Stimulated activated CD8-positive, alpha-beta memory T cell treated with anti-CD3 and anti-CD28 coated beads, Interleukin-12 subunit alpha, Interleukin-12 subunit beta, amount 100 ng/mL, for 24 hours (primary cell): Measurements from ENCODE around the gene DNAH1.

Source experiments
- DNase-seq: peaks from one replicate; pipeline ENCODE4 v3.0.0-alpha.2; 2020; ENCODE audit errors: extremely low read depth

DNAH1 gene

DNA sequence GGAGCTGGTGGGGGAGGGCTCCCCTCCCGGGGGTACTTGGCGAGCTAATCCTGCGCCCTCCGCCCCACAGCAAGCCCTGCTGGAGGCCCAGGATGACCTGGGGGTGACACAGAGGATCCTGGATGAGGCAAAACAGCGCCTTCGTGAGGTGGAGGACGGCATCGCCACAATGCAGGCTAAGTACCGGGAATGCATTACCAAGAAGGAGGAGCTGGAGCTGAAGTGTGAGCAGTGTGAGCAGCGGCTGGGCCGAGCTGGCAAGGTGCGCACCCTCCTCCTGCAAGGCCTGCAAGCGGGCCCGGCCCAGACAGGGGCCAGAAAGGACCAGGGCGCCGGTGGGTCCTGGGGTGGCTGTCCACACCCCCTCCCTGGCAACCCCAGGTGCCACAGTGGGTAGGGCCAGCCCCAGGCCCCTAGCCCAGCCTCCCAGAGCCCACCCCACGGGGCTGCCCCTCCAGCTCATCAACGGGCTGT, 72.3 kb downstream of the DNAH1 start:
- no peak for DNase-seq

DNA sequence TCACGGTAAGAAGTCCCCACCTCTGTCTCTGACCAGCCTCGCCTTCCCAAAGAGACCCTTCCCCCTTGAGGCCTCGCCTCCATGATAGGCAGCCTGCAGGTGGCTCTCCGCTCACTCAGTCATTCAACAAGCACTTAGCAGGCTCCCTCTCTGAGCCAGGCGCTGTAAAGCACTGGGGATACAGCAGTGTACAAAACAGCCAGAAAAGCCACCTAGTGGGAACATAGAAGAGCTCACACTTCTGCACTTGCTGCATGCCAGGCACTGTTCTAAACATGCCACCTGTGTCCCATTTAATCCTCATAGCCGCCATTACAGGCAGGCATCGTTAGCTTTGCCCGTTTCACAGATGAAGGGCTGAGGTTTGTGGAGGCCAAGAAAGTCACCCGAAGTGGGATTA, 72.8 kb downstream of the DNAH1 start:
- DNase-seq, result no peak

DNA sequence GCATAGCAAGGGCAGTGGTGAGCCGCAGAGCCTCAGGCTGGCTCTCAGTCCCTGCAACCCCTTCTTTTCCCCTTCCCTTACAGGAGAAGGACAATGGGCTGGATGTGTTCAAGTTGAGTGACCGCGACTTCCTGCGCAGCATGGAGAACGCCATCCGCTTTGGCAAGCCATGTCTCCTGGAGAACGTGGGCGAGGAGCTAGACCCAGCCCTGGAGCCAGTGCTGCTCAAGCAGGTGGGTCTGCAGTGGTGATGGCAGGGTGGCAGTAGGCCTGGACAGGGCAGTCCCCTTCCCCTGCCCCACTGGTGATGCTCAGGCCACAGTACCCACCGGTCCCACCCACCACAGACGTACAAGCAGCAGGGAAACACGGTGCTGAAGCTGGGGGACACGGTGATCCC, 75.0 kb downstream of the DNAH1 start:
- DNase-seq, result no peak

DNA sequence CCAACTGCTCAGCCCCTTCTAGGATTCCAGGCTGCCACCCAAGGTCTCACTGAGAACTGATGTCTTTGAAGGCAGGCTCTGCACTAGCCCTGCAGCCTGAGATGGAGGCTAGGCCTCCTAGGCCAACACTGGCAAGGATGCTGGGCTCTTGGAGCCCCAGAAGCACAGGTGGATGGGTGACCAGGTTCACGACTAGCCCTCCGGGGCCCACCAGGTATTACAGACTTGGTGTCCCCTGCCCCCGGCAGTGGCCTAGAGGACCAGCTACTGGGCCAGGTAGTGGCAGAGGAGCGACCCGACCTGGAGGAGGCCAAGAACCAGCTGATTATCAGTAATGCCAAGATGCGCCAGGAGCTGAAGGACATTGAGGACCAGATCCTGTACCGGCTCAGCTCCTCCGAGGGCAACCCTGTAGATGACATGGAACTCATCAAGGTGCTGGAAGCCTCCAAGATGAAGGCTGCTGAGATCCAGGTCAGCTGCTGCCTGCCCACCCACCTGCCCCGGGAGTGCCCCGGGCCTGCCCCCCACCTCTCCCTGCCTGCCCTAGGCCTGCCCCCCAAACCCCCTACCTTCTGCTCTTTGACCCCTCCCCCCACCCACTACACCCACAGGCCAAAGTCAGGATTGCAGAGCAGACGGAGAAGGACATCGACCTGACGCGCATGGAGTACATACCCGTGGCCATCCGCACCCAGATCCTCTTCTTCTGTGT, 76.3 kb downstream of the DNAH1 start:
- DNase-seq, result no peak

DNA sequence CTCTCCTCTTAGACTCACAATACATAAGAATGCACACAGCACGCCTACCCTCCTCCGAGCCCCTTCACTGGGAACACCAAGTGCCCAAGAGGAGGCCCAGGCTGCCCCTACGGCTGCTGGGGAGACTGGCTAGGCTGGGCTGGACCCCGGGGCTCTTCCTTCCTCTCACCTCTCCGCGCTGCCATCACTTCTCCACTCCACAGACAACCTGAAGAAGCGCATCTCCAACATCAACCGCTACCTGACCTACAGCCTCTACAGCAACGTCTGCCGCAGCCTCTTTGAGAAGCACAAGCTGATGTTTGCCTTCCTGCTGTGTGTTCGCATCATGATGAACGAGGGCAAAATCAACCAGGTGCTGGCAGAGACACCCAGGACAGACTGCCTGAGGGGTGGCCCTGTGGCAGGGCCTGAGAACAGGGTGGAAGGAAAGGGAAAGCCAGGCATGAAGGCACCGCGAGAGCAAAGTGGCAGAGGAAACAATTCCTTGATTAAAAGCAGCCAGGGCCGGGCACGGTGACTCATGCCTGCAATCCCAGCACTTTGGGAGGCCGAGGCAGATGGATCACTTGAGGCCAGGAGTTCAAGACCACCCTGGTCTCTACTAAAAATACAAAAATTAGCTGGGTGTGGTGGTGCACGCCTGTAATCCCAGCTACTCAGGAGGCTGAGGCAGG, 77.2 kb downstream of the DNAH1 start:
- DNase-seq, result no peak

DNA sequence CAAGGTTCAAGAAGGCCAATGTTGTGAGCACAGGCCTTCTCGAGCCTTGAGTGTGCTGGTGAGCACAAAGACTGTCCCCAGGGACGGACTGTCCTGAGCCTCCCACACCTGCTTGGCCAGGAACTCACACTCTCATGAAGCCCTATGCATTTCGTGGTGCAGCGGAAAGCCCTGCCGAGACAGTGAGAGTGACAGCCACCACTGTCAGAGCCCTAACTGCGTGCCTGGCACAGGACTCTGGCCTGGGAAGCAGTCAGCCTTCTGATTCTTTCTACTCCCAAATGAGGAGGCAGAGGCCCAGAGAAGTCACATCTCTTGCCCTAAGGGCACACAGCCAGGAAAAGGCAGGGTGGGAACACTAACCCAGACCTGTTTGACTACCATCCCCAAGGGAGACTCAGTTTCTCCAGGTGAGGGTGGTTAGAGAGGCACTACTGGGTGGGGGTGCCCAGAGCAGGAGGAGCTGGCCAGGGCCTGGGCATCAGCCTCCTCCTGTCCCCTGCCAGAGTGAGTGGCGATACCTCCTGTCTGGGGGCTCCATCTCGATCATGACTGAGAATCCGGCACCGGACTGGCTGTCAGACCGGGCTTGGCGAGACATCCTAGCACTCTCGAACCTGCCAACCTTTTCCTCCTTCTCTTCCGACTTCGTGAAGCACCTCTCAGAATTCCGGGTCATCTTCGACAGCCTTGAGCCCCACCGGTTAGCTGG, 78.0 kb downstream of the DNAH1 start:
- DNase-seq, result no peak

DNA sequence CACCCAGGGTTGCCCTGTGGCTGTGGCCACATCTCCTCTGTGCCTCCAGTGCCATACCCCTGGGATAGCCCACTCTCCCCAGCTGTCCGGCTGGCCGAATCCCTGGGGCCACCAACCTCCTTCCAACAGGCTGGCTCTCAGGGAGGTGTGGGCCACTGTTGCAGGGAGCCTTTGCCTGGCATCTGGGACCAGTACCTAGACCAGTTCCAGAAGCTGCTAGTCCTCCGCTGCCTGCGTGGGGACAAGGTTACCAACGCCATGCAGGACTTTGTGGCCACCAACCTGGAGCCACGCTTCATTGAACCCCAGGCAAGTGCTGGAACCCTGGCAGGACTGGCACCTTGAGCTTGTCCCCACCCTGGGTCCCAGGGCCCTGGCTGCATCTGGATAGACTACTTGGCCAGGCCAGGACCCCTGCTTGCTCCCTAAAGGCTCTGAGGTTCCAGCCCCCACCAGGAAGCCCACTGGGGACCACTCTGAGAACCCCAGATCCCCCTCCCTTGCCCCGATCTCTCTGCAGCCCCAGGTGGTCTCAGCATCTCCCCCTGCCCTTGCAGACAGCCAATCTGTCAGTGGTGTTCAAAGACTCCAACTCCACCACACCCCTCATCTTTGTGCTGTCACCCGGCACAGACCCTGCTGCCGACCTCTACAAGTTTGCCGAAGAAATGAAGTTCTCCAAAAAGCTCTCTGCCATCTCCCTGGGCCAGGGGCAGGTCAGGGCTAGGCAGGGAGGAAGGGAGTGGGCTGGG, 78.8 kb downstream of the DNAH1 start:
- no peak for DNase-seq

DNA sequence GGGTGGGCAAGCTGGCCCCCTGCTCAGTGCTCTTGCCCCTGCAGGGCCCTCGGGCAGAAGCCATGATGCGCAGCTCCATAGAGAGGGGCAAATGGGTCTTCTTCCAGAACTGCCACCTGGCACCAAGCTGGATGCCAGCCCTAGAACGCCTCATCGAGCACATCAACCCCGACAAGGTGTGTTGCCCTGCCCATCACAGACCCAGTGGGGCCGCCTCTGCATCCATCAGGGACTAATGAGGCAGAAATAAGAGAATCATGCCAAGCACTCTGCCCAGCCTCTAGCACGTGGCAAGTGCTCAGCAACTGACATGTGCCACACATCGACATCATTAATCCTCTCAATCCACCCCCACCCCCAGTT, 79.4 kb downstream of the DNAH1 start:
- DNase-seq, result no peak

DNA sequence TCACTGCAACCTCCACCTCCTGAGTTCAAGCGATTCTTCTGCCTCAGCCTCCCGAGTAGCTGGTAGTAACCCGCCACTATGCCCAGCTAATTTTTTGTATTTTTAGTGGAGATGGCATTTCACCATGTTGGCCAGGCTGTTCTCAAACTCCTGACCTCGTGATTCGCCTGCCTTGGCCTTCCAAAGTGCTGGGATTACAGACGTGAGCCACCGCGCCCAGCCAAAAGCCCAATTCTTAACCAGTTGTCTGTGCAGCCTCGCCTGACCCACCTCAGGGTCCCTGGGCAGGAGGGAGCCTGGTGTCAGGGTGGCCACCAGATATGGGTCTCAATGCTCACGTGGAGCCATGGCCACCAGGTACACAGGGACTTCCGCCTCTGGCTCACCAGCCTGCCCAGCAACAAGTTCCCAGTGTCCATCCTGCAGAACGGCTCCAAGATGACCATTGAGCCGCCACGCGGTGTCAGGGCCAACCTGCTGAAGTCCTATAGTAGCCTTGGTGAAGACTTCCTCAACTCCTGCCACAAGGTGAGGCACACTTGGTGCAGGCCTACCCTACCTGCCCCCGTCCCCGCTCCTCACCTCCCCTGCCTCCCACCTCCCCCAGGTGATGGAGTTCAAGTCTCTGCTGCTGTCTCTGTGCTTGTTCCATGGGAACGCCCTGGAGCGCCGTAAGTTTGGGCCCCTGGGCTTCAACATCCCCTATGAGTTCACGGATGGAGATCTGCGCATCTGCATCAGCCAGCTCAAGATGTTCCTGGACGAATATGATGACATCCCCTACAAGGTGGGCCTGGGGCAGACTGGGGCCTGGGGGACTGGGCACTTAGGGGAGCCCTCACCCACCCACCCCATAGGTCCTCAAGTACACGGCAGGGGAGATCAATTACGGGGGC, 80.1 kb downstream of the DNAH1 start:
- DNase-seq, result no peak

DNA sequence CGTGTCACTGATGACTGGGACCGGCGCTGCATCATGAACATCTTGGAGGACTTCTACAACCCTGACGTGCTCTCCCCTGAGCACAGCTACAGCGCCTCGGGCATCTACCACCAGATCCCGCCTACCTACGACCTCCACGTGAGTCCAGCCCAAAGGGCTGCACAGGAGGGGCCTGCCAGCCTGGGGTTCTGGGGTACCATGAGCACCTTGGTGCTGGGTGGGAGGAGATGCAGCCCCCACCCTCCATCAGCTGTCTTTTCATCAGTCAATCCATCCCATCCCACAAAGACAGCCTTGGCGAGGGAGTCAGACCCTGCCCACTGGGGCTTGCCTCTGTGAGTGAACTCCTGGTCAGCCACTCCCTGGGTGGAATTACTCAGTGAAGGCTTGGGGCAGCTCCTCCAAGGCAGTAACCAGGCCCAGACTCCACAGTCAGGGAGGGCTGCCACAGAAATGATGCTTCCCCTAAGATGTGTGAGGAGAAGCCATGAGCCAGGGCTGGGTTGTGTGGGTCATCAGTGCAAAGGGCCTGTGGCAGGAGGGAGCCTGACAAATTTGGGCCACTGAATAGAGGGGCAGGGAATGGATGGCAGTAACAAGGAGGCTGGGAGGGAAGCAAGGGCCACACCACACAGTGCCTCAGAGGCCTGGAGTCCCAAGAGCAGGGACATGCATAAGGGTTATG, 80.9 kb downstream of the DNAH1 start:
- no peak for DNase-seq

DNA sequence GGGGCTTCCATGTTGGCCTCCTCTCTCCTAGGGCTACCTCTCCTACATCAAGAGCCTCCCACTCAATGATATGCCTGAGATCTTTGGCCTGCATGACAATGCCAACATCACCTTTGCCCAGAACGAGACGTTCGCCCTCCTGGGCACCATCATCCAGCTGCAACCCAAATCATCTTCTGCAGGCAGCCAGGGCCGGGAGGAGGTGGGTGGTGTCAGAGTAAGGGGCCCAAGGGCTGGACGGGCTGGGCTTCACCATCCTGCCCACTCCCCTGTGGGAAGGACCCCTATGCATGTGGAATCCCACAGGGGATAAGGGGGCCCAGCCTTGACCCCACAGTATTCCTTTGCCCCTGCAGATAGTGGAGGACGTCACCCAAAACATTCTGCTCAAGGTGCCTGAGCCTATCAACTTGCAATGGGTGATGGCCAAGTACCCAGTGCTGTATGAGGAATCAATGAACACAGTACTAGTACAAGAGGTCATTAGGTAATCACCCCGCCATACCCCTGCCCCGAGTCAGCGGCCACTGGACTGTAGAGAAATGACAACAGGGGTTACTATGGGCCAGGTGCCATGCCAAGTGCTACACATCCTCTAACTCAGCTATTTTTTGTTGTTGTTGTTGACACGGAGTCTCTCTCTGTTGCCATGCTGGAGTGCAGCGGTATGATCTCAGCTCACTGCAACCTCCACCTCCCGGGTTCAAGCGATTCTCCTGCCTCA, 81.7 kb downstream of the DNAH1 start:
- DNase-seq, result no peak

DNA sequence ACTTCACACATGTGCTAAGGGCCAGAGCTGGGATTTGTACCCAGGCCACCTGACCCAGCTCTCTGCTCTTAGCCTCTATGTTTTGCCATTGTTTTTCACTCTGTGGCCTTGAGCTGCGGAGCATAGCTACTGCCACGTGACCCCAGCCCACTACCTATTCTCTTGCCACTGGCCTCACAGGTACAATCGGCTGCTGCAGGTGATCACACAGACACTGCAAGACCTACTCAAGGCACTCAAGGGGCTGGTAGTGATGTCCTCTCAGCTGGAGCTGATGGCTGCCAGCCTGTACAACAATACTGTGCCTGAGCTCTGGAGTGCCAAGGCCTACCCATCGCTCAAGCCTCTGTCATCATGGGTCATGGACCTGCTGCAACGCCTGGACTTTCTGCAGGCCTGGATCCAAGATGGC, 82.6 kb downstream of the DNAH1 start:
- no peak for DNase-seq

DNA sequence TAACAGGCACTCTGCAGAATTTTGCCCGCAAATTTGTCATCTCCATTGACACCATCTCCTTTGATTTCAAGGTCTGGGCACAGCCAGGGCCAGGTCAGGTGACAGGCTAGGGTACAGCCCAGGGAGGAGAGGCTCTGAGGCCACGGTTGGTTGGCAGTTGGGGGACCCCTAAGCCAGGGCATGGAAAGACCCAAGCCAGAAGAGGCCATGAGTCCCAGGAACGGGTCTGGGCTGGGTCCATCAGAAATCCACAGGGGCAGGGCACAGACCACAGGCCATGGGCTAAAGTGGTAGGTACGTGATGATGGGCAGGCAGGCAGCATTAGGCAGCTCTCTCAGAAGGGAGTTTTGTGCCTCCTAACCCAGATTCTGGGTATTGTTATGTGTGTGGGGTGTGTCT, 83.0 kb downstream of the DNAH1 start:
- DNase-seq, result no peak

DNA sequence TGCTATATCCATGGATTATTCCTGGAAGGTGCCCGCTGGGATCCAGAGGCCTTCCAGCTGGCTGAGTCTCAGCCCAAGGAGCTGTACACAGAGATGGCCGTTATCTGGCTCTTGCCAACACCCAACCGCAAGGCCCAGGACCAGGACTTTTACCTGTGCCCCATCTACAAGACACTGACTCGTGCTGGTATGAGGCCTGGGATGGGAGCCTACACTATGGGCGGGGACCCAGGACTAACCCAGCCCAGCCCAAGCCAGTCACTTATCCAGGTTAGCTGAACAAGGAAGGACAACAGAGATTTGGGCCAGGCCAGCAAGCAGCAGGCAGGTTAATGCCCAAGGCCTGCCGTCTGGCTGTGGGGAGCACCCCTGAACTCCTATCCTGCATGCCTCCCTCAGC, 83.5 kb downstream of the DNAH1 start:
- no peak for DNase-seq

DNA sequence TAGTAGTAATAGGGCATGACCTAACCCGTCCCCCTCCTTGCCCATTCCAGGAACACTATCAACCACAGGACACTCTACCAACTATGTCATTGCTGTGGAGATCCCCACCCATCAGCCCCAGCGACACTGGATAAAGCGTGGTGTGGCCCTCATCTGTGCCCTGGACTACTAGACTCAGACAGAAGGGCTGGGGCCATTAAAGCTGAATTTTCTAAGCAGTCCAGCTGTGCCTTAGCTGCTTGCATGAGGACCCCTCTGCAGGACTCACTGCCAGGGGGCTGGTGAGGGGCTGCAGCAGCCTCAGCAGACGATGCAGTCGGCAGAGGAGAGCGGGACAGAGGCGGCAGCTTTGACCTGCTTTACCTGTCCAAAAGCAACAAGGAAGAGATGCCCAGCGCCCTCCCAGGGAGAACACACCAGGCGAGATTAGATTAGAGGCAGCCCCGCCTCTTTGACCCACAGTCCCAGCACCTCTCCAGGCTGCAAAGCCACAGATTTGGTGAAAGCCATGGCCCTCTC, 84.2 kb downstream of the DNAH1 start:
- DNase-seq, result no peak

DNA sequence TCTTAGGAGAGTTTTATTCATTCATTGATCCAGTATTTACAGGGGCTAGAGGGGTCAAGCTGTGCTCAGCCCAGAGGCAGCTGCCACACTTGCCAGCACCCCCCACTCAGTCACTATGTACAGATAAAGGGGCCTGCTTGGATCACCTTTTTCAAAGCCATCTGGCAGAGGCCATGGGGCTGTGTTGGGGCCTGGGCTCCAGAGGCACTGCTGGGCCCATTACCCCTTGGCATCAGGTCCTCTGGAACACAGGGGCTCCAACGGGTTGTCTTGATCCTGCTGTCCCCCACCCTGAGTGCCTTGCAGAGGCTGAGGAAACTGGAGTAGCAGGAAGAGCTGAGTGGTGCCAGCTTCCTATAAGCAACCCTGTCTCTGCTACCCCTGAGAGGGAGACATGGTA, 84.9 kb downstream of the DNAH1 start:
- no peak for DNase-seq

DNA sequence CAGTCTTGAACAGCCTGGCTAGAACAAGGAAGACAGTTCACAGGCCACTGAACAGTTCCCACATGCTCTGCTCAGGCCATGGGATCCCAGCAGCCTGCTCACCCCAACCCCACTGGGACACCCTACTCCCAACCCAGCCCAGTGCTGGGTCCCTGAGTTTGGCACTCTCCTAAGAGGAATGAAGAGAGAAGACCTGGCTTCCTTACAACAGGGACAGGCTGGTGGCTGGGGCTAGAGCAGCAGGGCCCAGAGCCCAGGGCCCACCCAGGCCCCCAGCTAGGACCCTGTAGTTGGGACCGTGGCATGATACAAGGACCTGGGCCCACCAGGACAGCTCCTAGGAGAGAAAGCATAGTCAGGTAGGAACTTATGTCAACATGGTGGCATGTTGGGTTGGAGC, 85.4 kb downstream of the DNAH1 start:
- no peak for DNase-seq

DNA sequence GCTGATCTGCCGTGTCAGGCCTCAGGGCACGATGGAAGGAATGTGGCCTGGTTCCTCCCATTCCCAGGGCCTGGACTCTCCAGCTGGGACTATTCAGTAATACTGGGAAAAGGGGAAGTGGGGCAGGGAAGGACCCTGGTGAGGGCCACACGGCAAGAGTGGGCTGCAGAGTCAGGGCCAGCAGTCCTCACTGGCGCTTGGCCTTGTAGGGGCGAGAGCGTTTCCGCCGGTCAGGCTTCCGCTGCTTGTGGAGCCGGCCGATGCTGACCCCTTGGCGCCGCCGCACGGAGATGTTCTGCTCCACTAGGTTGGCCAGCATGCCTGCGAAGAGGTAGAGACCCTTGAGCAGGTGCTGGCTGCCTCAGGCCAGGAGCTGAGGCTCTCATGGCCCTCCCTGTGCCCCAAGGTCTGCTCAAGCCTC, 86.0 kb downstream of the DNAH1 start:
- DNase-seq, result no peak

DNA sequence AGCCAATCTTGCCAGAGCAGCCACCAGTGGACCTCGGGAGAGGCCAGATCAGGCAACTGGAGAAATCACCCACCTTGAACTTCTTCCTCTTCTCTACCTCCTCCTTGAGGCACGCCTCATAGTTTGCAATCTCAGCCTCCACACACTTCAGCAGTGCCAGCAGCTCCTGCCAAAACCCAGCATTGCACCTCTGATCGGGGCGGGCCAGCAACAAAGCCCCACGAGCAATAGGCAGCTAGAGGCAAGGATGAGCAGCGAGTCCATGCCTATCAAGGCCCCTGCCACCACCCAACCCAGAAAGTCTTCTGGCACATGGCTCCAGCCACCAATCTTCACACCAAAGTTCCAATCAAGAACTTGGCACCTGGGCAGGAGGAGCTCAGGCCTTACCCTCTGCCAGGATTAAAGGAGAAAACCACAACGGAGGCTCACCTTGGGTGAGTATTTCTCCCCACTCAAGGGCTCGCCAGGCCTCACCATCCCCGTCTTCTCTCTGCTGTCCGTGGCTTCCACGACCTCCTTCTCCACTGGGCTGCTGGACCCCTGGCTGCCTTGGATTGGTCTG, 86.7 kb downstream of the DNAH1 start:
- no peak for DNase-seq
